ENCODE measurements around the gene SLC44A1.

The SLC44A1 gene

GRCh38 chr9:105438141-105438806 lies 193.8 kb downstream of the SLC44A1 start:
- DNase-seq, result no peak

GRCh38 chr9:105439428-105439827 lies 195.0 kb downstream of the SLC44A1 start:
- DNase-seq, result no peak

- DNase-seq, result no peak
These were observed 197.2 kb downstream of the SLC44A1 start for GRCh38 chr9:105441616-105442160.

GRCh38 chr9:105443121-105443520 lies 198.7 kb downstream of the SLC44A1 start:
- DNase-seq, result no peak

GRCh38 chr9:105444130-105444529 lies 199.7 kb downstream of the SLC44A1 start:
- DNase-seq, result no peak

GRCh38 chr9:105445203-105445881 lies 200.9 kb downstream of the SLC44A1 start:
- no peak for DNase-seq

GRCh38 chr9:105447386-105447813 lies 202.9 kb downstream of the SLC44A1 start:
- DNase-seq, result no peak

- DNase-seq, result peak; percentile 90
These were observed 203.7 kb downstream of the SLC44A1 start, which contains the start of gene FSD1L for GRCh38 chr9:105447814-105448812. FSD1L (plus strand) TSS chr9:105448034; CDS start chr9:105448221, 187 bp downstream.

- no peak for DNase-seq
These were observed 204.6 kb downstream of the SLC44A1 start for GRCh38 chr9:105449081-105449480.

- no peak for DNase-seq
These were observed 207.7 kb downstream of the SLC44A1 start for GRCh38 chr9:105452185-105452584.

- DNase-seq, result no peak
These were observed 211.5 kb downstream of the SLC44A1 start for GRCh38 chr9:105455836-105456475.

GRCh38 chr9:105457560-105458294 lies 213.3 kb downstream of the SLC44A1 start:
- DNase-seq, result no peak

- DNase-seq, result no peak
These were observed 214.0 kb downstream of the SLC44A1 start for GRCh38 chr9:105458404-105458803.

GRCh38 chr9:105459336-105459735 lies 214.9 kb downstream of the SLC44A1 start:
- DNase-seq, result no peak

- no peak for DNase-seq
These were observed 222.5 kb downstream of the SLC44A1 start for GRCh38 chr9:105466898-105467455.

GRCh38 chr9:105468875-105469274 lies 224.4 kb downstream of the SLC44A1 start:
- DNase-seq, result no peak

GRCh38 chr9:105473221-105473620 lies 228.8 kb downstream of the SLC44A1 start:
- no peak for DNase-seq

- no peak for DNase-seq
These were observed 230.9 kb downstream of the SLC44A1 start for GRCh38 chr9:105475302-105475701.

GRCh38 chr9:105479846-105480245 lies 235.4 kb downstream of the SLC44A1 start:
- DNase-seq, result no peak

GRCh38 chr9:105483618-105484017 lies 239.2 kb downstream of the SLC44A1 start:
- no peak for DNase-seq

GRCh38 chr9:105484226-105484625 lies 239.8 kb downstream of the SLC44A1 start:
- no peak for DNase-seq
